GM18867 (cell line): ENCODE results near the gene GPATCH1.
"Not testable (repeated sequence)": the region's sequence is repeated elsewhere in the genome, so short reads cannot be mapped to it uniquely, and the experiment has no call there.

ENCODE experiments used
- ATAC-seq: cut with Tn5 transposase; IDR thresholded peaks from one replicate; pipeline ENCODE4 v1.9.1; 2021; ENCODE audit warnings: mild to moderate bottlenecking, moderate library complexity; ENCODE audit not compliant: unreplicated experiment

GPATCH1 gene

GRCh38 chr19:33080761-33081681 lies at the start of gene GPATCH1:
Gene GPATCH1, plus strand, starts transcription at chr19:33081181. Its CDS starts 13 bp downstream, at chr19:33081194.
- ATAC-seq: peak; percentile 91

GRCh38 chr19:33032218-33032781 lies 48.7 kb upstream of the GPATCH1 start:
- no peak for ATAC-seq

GRCh38 chr19:33035461-33035860 lies 45.5 kb upstream of the GPATCH1 start:
- no peak for ATAC-seq

- not testable (repeated sequence) for ATAC-seq
These were observed 44.4 kb upstream of the GPATCH1 start for GRCh38 chr19:33036370-33037167.

GRCh38 chr19:33037168-33038025 lies 43.6 kb upstream of the GPATCH1 start:
- not testable (repeated sequence) for ATAC-seq

GRCh38 chr19:33039108-33039599 lies 41.8 kb upstream of the GPATCH1 start:
- ATAC-seq: no peak

- ATAC-seq: no peak
These were observed 41.2 kb upstream of the GPATCH1 start for GRCh38 chr19:33039815-33040214.

GRCh38 chr19:33040994-33041827 lies 39.8 kb upstream of the GPATCH1 start:
- ATAC-seq: no peak

- ATAC-seq: not testable (repeated sequence)
These were observed 39.2 kb upstream of the GPATCH1 start for GRCh38 chr19:33041828-33042160.

- ATAC-seq: no peak
These were observed 33.6 kb upstream of the GPATCH1 start for GRCh38 chr19:33047422-33047821.

- no peak for ATAC-seq
These were observed 31.9 kb upstream of the GPATCH1 start for GRCh38 chr19:33048806-33049676.

- ATAC-seq: no peak
These were observed 30.9 kb upstream of the GPATCH1 start for GRCh38 chr19:33050110-33050509.

GRCh38 chr19:33052352-33052972 lies 28.5 kb upstream of the GPATCH1 start:
- no peak for ATAC-seq

- no peak for ATAC-seq
These were observed 26.4 kb upstream of the GPATCH1 start for GRCh38 chr19:33054623-33055022.

- ATAC-seq: no peak
These were observed 25.3 kb upstream of the GPATCH1 start for GRCh38 chr19:33055718-33056117.

GRCh38 chr19:33060586-33060985 lies 20.4 kb upstream of the GPATCH1 start:
- no peak for ATAC-seq

GRCh38 chr19:33062902-33063301 lies 18.1 kb upstream of the GPATCH1 start:
- ATAC-seq: no peak

GRCh38 chr19:33063356-33063752 lies 17.6 kb upstream of the GPATCH1 start:
- ATAC-seq: no peak
